GM12872 (cell line): ENCODE measurements around the gene RRM2.

Experiments
- TF ChIP-seq, protein P1 (sequence below): IDR thresholded peaks from 3 replicates; pipeline ENCODE4 v1.5.1; 2011; ENCODE audit warnings: low read depth, mild to moderate bottlenecking, low read length, moderate library complexity; ENCODE audit not compliant: insufficient read depth

Gene RRM2

DNA sequence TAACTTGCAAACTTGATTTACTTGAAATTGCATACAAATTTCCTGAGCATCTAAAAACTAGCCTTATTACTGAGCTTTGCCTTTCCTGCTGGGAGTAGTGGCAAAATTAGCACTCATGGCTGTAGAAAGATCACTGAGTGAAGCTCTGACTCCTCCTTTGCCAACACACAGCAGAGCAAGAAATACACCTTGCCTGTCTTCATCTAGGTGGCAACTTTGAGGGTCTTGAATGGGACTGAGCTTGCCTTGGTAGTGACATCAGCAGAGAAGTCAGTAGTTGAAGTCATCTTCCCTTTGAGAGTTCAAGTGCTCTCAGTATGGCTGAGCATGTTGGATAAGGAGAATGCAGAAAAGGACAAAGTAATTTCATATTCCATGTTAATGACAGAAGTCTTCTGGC, 5.9 kb downstream of the RRM2 start:
- TF ChIP-seq, protein P1, sequence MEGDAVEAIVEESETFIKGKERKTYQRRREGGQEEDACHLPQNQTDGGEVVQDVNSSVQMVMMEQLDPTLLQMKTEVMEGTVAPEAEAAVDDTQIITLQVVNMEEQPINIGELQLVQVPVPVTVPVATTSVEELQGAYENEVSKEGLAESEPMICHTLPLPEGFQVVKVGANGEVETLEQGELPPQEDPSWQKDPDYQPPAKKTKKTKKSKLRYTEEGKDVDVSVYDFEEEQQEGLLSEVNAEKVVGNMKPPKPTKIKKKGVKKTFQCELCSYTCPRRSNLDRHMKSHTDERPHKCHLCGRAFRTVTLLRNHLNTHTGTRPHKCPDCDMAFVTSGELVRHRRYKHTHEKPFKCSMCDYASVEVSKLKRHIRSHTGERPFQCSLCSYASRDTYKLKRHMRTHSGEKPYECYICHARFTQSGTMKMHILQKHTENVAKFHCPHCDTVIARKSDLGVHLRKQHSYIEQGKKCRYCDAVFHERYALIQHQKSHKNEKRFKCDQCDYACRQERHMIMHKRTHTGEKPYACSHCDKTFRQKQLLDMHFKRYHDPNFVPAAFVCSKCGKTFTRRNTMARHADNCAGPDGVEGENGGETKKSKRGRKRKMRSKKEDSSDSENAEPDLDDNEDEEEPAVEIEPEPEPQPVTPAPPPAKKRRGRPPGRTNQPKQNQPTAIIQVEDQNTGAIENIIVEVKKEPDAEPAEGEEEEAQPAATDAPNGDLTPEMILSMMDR, result no peak

DNA sequence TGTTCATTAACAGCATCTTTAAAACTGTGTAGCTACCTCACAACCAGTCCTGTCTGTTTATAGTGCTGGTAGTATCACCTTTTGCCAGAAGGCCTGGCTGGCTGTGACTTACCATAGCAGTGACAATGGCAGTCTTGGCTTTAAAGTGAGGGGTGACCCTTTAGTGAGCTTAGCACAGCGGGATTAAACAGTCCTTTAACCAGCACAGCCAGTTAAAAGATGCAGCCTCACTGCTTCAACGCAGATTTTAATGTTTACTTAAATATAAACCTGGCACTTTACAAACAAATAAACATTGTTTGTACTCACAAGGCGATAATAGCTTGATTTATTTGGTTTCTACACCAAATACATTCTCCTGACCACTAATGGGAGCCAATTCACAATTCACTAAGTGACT, 7.0 kb downstream of the RRM2 start:
- TF ChIP-seq, protein P1, result no peak

DNA sequence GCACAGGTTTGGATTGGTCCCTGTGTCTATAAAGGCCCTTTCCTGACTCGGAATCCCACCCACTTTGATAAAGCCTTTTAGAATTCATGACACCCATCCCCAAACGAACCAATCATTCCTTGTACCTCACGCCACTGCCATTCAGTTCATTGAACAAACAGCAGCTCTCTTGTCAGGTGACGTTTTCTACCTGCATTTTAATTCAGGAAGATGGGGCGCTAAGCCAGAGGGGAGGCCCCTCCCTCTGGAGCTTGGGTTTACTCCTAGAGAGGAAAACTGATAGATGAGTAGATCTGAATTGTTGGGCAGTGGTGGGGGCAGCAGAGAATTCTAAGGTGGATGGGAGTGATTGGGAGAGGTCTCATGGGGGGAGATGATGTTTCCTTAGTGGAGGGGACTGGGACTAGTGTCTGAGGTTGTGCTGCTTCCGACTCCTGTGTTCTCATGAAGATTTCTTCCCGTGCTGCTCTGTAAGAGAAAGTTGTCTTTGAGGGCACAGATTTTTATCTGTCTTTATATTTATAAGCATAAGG, 9.6 kb downstream of the RRM2 start:
- TF ChIP-seq, protein P1, result no peak

DNA sequence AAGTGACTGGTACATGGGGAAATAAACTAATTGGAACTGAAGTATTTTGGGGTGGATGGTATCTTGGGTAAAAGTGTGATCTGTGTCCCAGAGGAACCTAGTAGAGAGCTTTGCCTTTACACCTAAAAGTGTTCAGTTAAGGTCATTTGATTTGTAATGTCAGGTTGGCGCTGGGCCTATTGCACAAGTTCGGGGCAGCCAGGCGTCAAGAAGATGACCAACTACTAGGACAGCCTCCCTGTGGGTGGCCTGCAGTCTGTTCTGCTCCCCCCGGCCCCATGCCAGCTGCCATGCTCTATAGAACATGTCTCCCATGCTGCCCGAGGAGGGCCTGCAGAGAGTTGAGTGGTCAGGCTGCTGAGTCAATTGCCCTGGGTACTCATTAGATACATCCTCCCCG, 10.1 kb downstream of the RRM2 start:
- TF ChIP-seq, protein P1, result no peak

DNA sequence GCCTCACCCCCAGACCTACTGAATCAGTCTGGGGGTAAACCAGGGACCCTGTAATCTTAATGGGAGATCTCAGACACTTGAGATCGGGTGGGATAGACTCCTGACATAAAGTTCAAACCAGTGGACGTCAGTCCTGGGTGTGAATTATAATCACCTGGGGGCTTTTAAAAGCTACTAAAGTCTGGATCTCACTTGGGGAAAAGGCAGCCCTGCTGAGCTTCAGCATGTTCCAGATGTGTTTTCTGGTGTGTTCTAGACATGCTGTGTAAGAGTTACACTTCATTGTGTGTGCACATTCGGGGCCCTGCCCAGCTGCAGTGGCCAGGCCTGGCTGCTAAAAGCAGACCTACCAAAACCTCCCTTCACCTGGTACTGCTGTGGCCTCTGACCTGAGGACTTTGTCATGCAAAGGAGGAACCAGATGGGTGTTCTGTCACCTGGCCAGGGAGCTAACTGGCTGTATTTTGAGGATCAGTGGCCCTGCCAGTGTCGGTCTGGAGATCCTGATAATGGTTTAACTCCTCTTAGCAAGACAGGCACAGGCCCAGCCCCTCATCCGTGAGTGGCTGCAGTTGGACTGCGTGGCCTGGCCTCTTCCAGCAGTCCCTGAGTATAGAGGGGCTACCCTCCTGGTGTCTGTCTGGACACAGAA, 10.6 kb downstream of the RRM2 start:
- TF ChIP-seq, protein P1, result no peak

DNA sequence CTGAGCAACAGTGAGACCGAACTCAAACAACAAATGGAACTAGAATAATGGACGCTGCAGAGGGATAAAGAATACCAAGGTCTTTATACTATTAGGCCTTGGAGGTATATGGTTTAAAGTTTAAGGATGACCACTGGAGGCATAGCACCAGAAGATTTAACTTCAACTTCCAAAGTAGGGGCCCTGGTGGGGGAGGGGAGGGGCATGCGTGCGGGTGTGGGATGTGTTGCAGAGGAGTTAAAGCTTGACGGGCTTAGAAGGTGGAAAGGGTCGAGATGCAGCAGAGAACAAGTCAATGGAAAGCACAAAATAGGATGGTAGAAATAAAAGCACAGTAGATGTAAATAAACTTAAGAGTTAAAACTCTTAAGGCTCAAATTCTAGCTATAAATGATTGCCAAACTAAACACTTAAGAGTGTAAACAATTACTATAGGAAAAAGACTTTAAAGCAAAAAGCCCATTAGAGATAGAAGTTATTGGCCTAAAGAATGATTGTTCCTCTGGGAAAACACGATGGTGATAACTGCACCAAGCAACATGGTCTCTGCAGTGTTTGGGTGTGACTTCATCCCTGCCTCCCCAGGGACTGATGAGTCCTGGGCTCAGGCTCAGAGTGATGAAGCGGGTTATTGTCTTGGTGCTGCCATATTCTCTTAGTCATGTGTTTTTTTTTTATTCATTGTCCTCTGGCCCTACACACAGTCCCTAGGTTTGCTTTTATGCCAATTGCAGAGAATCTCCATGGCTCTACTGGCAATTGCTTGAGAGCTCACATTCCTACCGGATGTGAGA, 13.0 kb downstream of the RRM2 start:
- TF ChIP-seq, protein P1, result no peak

DNA sequence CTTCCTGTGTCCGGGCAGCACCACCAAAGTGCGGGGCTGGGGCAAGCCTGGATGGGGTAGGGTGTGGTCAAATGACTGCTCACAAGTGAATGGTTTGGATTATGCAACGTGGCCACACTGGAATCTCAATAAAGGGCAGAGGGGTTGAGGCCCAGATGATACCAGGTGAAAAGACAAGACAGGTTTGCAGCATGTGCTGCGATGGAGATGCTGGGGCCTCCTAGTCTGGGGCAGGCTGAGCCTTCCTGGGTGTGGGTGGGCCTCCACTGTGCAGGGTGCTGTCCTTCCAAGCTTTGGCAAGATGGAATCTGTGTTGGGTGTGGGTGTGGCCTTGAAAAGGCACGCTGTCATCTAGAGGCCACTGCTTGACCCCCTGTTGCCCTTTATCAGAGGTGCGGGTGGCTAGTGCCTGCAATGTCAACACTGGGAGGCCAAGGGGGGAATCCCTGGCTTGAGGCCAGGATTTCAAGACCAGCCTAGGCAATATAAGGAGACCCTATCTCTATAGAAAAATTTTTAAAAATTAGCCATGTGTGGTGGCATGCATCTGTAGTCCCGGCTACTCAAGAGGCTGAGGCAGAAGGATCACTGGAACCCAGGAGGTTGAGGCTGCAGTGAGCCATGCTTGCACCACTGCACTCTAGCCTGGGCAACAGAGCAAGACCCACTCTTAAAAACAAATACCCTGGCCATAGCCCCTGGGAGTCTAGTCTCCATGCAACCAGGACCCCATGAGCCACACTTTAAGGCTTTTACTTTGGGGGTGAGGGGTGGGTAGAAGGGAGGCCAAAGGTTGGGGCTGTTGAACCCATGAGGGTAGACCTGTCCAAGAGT, 13.8 kb downstream of the RRM2 start:
- TF ChIP-seq, protein P1, result no peak
